Raji (cell line): Measurements from ENCODE around the gene DAPK1.

Experiments
- POLR2A ChIP-seq: IDR thresholded peaks from 2 replicates; pipeline ENCODE4 v1.6.1; 2011; ENCODE audit warnings: low read depth, low read length, control low read depth; ENCODE audit not compliant: insufficient read depth

The DAPK1 gene

DNA sequence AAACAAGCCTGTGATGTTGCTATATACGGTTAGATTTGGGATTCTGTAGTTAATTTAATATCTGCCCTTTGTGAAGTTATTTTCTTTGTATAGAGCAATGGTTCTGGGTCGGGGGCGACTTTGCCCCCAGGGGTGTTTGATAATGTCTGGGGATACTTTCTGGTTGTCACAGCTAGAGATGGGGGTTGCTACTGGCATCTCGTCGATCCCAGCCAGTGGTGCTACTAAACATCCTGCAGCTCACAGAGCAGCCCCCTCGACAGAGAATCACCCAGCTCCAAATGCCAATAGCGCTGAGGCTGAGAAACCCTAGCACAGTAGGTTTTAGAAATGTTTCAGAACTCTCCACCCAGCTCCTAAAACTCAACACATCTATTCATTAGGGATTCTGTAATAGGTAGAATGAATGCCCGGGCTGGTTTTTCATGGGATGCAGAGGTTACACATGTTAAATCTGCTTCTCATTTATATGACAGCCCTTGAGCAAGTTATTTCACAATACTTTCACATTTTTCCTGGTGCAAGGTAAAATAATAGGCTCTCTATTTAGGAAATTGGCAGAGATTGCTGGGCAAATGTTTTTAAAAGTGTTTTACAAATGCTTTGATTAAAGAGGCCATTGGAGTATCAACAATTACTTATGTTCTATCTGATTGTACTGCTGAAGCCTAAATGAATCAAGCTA is 153.1 kb downstream of the DAPK1 start:
- no peak for TF ChIP-seq POLR2A

DNA sequence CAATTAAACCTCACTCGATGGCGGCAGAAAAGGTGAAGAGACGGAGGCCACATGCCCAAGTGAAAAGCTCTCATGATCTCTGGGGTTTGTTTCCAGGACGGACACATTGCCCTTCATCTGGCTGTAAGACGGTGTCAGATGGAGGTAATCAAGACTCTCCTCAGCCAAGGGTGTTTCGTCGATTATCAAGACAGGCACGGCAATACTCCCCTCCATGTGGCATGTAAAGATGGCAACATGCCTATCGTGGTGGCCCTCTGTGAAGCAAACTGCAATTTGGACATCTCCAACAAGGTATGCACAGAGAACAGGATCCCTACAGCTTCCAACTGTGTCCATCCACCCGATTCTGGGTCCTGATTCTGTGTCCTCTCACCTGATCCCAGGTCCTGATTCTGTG is 153.8 kb downstream of the DAPK1 start:
- no peak for TF ChIP-seq POLR2A

DNA sequence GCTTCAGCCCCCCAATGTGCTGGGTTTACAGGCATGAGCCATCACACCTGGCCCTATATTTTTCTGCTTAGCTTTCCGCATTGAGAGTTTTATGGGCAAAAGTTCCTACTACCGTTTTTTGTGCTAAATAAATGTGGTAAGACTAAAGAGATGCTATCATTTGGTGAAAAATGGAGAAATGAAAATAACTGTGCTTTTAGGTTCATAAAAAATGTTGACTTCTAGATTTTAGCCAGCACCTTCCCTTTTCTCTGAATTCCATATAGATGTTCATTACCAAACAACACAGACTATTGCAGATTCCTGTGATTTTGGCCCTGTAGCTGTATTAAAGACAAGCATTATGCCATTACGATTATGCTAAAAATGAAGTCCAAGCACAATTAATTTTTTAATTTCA is 156.3 kb downstream of the DAPK1 start:
- no peak for TF ChIP-seq POLR2A

DNA sequence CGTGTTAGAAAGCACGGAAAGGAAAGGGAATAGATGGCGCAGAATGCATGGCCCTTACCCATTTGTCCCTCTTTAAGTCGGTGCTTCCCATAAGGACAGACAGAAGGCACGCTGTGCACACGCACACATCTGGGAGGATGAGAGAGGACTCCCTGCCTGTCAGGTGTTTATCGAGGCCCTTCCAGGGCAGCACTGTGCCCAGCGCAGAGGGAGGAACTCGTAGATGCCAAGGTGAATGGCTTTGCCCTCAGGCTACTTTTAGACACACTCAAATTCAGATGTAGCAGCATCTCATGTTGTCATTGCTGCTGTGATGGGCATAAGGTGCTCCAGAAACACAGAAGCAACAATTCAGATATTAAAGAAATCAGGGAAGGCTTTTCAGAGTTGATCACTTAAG is 158.1 kb downstream of the DAPK1 start:
- TF ChIP-seq POLR2A = no peak

DNA sequence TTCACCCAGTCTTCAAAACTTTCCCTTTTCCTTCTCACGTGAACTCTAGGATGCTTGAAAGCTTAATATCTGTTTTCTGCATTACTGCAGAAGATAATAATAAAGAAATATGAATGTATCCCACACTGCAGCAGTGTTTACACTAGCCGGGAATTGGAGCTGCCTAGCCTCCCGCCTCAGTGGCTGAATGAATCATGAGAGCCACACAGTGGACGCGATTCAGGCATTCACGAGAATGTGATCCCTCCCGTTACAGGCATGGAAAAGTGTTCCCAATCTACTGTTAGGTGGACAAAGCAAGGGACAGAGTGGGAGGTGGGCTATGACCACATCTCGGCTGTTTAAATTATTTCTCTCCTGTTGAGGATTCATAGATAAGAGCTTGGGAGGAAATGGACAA is 158.8 kb downstream of the DAPK1 start:
- TF ChIP-seq POLR2A = no peak

DNA sequence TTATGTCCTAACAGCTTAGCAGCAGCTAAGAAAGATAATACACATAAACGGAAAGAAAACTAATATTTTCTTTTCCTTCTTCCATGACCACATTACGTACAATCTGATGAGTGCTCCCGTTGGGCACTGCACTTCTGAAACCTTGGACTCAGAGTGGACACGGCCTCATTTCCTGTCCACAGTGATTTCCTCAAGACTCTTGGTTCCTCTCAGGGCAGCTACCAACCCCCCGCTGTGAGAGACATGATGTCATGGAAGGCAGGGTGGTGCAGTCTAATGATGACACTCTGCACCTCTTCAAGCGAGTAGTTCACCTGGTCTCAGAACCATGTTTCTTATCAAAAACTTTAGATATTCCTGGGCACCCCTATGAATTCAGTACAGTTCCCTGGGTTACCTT is 159.5 kb downstream of the DAPK1 start:
- TF ChIP-seq POLR2A = no peak

DNA sequence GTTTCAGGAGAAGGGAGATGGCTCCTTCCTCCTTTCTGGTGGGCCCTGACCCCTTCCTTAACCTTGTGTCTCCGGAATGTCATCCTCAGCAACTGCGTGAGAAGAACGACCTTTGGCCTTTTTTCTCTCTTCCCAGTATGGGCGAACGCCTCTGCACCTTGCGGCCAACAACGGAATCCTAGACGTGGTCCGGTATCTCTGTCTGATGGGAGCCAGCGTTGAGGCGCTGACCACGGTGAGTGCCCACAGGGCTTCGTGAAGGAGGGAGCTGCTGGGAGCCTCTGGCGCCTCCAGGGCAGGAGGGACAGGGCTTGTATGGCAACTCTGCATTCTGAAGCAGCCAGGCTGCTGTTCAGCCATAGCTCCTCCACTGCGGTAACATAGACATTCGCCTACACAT is 160.2 kb downstream of the DAPK1 start:
- TF ChIP-seq POLR2A = no peak

DNA sequence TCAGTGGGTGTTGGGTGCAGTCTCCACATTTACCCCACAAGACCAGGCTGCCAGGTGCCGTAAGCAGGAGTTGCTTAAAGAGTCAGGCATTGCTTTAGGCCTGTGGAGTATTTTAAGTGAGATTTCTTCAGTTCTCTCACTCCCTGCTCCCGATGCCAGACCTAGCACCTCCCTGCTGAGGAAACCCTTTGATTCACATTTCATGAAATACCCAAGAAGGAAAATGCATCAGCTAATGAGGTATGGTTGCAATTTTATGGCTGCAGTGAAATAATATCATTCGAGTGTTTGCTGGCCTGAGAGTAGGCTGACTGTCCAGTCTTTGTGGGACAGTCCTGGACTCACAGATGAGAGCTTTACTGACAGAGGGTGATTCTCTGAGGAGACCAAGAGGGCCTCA is 160.8 kb downstream of the DAPK1 start:
- TF ChIP-seq POLR2A = no peak

DNA sequence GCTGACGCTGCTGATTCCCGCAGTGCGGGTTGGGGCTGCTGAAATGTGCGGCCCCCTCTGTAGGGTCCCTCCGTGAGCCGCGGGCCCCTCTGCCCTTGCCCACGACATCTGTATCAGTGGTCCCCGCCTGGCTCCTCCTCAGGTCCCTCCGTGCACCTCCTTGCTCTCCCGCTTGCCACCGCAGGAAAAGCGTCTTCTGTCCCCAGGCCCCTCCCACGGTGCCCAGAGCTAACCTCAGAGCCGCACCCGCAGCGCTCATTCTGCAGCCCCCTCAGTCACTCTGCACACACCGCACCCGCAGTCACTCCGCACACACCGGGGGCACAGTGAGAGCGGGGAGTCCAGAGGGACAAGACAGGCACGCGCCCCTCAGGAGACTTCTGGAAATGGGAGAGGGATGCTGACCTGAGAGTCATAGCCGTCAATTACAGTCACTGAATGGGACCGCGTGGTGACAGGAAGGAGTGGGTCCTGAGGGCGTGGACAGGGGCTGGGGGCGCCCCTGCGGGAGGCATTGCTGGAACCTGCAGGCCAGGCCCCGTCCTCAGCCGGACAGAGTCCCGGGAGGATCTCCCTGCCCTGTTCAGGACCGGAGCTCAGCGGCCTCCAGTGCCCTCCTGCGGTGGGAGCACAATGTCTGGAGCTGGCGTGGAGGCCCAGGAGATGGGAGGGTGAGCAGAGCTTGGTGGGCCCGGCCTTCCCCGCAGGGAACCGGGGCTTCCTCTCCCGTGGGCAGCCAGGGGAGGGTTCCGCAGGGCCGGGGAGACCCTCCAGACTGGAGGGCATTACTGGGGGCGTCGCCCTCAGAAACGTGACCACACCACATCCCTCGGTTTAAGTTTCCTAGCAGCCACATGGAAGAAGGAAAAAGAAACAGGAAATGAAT is 162.1 kb downstream of the DAPK1 start:
- no peak for TF ChIP-seq POLR2A

DNA sequence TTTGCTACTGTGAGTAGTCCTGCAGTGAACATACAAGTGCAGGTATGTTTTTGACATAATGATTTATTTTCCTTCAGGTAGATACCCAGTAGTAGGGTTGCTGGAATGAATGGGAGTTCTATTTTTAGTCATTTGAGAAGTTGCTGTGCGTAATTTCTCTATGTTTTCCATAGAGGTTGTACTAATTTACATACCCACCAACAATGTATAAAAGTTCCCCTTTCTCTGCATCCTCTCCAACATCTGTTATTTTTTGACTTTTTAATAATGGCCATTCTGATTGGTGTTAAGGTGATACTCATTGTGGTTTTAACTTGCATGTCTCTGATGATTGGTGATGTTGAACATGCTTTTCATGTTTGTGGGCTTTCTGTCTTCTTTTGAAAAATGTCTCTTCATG is 163.6 kb downstream of the DAPK1 start:
- no peak for TF ChIP-seq POLR2A

DNA sequence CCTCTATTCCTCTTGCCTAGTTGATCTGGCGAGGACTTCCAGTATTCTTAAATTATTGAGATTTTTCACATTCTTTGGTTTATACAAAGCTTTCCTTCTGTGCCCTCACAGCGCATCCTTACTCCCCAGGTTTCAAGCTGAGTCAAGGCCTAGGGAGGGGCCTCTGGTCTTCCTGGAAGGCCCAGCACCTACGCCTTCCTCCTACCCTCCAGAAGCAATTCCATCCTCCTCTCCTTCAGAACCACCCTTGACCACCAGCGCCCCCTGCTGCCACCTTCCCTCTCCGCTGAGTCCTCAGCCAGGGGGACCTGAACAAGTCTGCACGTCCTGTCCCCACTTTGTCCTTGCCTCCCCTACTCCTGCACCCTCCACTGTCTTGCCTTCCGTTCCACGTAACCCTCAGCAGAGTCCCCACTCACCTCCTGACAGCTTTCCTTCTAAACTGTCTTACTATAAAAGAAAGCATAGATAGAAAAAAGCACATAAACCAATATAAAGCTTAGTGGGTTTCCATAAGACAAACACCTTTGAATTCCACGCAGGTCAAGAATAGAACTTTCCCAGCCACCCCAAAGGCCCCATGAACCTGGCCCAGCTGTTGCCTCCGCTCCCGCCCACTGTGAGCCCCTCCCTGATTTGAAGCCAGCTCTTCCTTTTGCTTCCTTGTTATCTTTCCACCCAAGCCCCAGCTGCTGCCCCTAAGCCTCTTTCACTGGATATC is 165.3 kb downstream of the DAPK1 start:
- no peak for TF ChIP-seq POLR2A

DNA sequence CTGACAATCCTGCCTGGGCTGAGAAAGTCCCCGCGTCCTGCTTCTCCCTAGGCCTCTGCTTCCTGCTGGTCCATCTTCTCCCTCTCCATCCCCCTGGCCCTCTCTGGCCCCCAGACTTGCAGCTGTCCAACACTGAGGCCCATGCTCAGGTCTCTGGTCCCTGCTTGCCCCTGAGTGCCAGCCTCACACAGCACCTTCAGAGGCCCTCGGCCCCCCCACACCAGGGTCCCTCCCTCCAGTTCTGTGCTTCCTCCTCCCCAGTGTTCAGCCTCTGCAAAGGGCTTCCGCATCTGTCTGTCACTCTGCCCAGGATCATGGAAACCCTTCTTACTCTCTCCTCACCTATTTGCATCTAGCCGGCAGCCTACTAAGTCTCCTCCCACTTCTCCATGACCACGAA is 165.9 kb downstream of the DAPK1 start:
- no peak for TF ChIP-seq POLR2A

DNA sequence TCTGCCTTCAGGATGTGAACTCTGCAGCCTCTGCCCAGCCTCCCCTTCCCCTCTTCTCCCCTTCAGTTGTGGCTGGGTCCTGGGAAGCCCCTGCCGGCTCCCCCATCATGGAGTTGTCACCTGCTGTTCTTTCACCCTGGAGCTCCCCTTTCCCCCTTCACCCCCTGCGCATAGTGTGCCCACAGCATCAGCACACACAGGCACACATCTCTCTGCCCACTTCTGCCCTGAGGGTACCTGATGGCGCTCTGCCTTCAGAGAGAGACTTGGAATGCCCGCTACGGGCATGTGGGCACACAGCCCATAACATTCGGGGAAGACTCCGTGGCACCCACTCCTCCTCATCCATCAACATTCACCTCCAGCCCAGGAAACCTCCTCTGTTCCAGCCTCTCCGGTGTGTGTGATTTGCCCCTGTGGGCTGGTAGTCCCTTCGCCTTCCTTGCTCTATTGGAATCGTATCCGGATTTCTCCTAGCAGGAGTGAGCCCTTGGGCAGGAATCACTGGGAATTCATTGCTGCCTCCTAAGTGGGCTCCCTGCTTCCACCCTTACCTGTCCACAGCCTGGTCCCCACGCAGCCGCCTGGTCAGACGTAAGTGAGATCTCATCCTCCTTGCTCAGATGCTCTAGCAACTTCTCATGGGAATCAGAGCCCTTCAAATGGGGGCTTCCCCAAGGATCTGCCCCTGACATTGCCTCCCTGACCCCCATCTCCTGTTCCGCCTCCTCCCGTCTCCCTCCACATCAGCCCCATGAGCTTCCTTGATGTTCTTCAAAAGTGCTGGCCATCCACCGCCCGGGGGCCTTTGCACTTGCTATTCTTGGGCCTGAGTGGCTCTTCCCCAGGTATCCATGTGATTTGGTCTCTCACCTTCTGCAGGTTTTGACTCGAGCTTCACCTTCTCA is 166.7 kb downstream of the DAPK1 start:
- no peak for TF ChIP-seq POLR2A

DNA sequence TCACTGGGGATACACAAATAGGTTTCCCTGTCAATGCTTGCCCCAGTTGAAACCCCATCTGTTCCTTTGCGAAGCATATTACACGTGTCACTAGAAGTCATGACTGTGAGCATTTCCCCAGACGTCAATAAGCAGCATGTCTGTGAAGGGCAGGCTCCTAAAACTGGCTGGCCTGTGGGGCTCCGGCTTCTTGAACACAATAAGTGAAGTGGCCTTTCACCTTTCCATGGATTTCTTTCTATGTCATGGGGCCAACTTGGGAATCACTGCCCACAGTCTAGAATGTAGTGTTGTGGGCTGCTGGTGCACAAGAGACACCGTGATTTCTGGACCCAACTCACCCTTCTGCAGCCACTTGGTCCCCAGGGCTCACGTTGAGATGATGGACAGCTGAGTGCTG is 167.8 kb downstream of the DAPK1 start:
- TF ChIP-seq POLR2A = no peak
